ENCODE measurements around the gene N4BP3.
A peak's percentile ranks its signal among the peaks of the same experiment; 100 is the strongest.
"Not testable (repeated sequence)": the region's sequence is repeated elsewhere in the genome, so short reads cannot be mapped to it uniquely, and the experiment has no call there.

The N4BP3 gene, protein sequence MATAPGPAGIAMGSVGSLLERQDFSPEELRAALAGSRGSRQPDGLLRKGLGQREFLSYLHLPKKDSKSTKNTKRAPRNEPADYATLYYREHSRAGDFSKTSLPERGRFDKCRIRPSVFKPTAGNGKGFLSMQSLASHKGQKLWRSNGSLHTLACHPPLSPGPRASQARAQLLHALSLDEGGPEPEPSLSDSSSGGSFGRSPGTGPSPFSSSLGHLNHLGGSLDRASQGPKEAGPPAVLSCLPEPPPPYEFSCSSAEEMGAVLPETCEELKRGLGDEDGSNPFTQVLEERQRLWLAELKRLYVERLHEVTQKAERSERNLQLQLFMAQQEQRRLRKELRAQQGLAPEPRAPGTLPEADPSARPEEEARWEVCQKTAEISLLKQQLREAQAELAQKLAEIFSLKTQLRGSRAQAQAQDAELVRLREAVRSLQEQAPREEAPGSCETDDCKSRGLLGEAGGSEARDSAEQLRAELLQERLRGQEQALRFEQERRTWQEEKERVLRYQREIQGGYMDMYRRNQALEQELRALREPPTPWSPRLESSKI

DNA sequence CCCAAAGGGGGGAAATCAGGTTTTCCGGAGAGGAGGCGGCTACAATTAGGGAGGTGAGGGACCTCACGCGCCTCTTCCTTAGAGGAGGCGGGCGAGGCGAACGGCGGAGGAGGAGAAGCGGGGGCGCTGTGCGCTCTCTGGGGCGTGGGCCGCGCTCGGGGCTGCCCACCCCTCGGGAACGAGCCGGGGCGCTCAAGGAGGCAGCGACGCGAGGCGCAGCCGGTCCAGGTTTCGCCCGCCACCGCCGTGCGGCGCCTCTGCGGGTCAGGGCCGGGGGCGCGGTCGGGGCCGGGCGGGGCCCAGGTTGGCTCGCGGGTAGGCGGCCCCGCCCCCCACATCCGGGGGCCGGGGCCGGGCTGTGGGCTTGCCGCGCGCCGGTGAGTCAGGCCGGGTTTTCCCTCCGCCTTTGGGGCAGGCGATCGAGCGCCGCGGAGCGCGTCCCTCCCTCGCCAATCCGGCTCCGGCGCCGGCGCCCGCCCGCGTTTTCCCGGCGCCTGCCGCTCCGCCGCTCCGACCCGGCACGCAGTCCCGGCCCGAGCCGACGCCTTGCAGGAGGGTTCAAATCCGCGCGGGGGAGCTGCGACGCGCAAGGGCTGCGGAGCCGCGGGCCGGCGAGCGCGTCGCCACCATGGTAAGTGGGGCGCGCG lies at the start of gene N4BP3:
N4BP3 (plus strand) TSS at position 392 of the 647 bp plus-strand sequence. CDS start 6,052 bp downstream, outside the sequence.
- H3K27me3 Mint-ChIP-seq: peaks cover 4% of the 10 kb centered on the region
- H3K9me3 Mint-ChIP-seq: no peaks in the 10 kb centered on the region
- H3K27ac Mint-ChIP-seq: peak within 1 kb of the TSS; percentile 88
- no peaks in the 10 kb centered on the region for H3K36me3 Mint-ChIP-seq (ENCODE audit: low read depth)
- H3K4me3 Mint-ChIP-seq: peak within 1 kb of the TSS; percentile 94
- H3K4me1 Mint-ChIP-seq (ENCODE audit: low read depth): peaks cover 49% of the 10 kb centered on the region

DNA sequence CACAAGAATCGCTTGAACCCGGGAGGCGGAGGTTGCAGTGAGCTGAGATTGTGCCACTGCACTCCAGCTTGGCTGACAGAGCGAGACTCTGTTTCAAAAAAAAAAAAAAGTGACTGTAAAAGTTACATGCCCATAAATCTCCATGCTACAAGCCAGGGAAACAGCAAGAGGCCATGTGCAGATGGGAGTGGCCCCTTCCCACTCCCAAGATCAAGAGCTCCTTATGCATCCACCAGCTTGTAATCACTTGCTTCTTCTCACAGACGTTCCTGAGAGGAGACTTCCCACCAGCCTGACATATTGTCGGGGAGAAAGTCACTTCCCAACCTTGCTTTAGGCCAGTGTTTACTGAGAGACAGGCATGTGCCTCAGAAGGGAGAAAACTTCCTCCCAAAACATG lies 45.6 kb upstream of the N4BP3 start:
- peaks cover 14% of the 10 kb centered on the region for H3K4me1 Mint-ChIP-seq (ENCODE audit: low read depth)

DNA sequence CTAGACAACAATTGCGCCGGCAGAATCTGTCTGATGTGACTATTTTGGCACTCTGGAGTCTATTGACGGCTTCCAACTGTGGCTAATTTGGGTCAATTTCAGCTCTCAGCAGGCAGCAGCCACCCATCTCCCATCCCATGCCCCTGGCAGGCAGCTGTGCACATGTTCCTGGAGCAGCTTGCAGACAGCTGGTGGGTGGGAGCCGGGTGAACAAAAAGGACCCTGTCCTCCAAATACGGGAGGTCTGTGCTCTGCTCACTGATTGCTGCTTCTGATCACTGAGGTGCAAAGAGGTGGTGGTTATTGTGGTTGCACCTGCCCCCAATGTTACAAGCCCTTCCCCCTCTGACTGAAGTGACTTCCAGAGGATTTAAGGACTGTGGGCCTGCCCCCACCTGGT lies 45.0 kb upstream of the N4BP3 start:
- H3K9me3 Mint-ChIP-seq: no peaks in the 10 kb centered on the region
- no peak overlapping the region for H3K4me3 Mint-ChIP-seq
- no peaks in the 10 kb centered on the region for H3K27me3 Mint-ChIP-seq
- H3K27ac Mint-ChIP-seq: no peak overlapping the region
- H3K36me3 Mint-ChIP-seq (ENCODE audit: low read depth): no peaks in the 10 kb centered on the region
- H3K4me1 Mint-ChIP-seq (ENCODE audit: low read depth): peaks cover 14% of the 10 kb centered on the region

More for the DNA sequence above, 45.6 kb upstream of the N4BP3 start:
- Mint-ChIP-seq H3K27me3 (no peaks in the 10 kb centered on the region), H3K9me3 (no peaks in the 10 kb centered on the region), H3K36me3 (ENCODE audit: low read depth) (no peaks in the 10 kb centered on the region), H3K4me3 (no peak overlapping the region), H3K27ac (no peak overlapping the region)

- H3K36me3 Mint-ChIP-seq (ENCODE audit: low read depth): no peaks in the 10 kb centered on the region
- peaks cover 5% of the 10 kb centered on the region for H3K27me3 Mint-ChIP-seq
- H3K4me1 Mint-ChIP-seq (ENCODE audit: low read depth): peaks cover 14% of the 10 kb centered on the region
- H3K9me3 Mint-ChIP-seq: no peaks in the 10 kb centered on the region
- no peak overlapping the region for H3K4me3 Mint-ChIP-seq
- no peak overlapping the region for H3K27ac Mint-ChIP-seq
Observed at GRCh38 chr5:178069909-178070308, 43.4 kb upstream of the N4BP3 start.

DNA sequence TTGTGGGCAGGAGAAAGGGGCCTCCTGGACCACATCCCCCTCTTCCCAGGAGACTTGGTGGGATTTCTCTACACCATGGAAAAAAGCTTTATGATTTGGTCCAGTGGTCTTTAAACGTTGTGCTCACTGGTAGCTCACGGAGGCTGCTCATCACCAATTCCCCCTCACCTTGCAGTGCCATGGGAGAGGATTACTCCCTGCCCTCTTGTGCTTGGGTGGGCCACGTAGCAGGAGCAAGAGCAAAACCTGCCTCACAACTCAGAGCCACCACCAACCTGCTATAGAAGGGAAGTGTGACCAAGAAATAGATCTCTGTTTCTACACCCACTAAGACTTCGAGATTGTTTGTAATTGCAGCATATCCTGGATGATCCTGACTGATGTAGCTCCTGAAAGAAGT lies 42.2 kb upstream of the N4BP3 start:
- peaks cover 14% of the 10 kb centered on the region for H3K4me1 Mint-ChIP-seq (ENCODE audit: low read depth)
- H3K9me3 Mint-ChIP-seq: no peaks in the 10 kb centered on the region
- no peak overlapping the region for H3K4me3 Mint-ChIP-seq
- H3K27me3 Mint-ChIP-seq: peaks cover 6% of the 10 kb centered on the region
- H3K27ac Mint-ChIP-seq: no peak overlapping the region
- no peaks in the 10 kb centered on the region for H3K36me3 Mint-ChIP-seq (ENCODE audit: low read depth)

- Mint-ChIP-seq H3K9me3 (no peaks in the 10 kb centered on the region), H3K4me3 (no peak overlapping the region), H3K27me3 (peaks cover 6% of the 10 kb centered on the region), H3K36me3 (ENCODE audit: low read depth) (no peaks in the 10 kb centered on the region), H3K4me1 (ENCODE audit: low read depth) (peaks cover 13% of the 10 kb centered on the region), H3K27ac (no peak overlapping the region)
Observed at GRCh38 chr5:178072749-178073148, 40.6 kb upstream of the N4BP3 start.

DNA sequence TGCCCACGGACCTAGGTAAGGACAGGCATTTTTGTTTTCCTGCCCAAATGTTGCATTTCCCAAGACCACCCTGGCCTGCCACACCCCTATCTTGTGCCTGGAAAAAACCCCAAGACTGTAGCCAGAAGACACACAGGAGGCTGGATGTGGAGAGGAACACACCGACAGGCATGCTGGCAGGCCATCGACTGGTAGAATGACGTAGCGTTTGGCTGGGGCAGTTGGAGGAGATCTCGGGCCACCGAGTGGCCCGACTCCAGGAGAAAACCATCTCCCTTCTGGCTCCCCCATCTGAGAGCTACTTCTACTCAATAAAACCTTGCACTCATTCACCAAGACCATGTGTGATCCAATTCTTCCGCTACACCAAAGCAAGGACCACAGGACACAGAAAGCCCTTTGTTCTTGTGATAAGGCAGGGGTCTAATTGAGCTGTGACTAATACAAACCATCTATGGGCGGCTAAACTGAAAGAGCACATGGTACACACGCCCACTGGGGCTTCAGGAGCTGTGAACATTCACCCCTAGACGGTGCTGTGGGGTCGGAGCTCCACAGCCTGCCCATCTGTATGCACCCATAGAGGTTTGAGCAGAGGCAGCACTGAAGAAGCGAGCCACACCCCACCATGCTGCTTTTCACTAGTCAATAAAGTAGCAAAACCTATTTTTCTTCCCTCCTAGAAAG lies 38.9 kb upstream of the N4BP3 start:
- Mint-ChIP-seq H3K4me3 (no peak overlapping the region), H3K36me3 (ENCODE audit: low read depth) (no peaks in the 10 kb centered on the region), H3K27ac (peak overlapping the region; percentile 3), H3K27me3 (peaks cover 6% of the 10 kb centered on the region), H3K9me3 (no peaks in the 10 kb centered on the region), H3K4me1 (ENCODE audit: low read depth) (no peaks in the 10 kb centered on the region)

DNA sequence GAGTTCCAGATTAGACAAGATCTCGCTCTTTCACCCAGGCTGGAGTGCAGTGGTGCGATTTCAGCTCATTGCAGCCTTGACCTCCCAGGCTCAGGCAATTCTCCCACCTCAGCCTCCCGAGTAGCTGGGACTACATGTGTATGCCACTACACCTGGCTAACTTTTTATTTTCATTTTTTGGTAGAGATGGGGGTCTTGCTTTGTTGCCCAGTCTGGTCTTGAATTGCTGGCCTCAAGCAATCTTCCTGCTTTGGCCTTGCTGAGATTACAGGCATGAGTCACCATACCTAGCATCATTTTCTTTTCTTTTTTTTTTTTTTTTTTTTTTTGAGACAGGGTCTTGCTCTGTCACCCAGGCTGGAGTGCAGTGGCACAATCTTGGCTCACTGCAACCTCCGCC lies 36.4 kb upstream of the N4BP3 start:
- H3K4me1 Mint-ChIP-seq (ENCODE audit: low read depth); H3K27me3 Mint-ChIP-seq; H3K4me3 Mint-ChIP-seq; H3K36me3 Mint-ChIP-seq (ENCODE audit: low read depth); H3K9me3 Mint-ChIP-seq; H3K27ac Mint-ChIP-seq: not testable (repeated sequence)

- Mint-ChIP-seq H3K4me3 (no peak overlapping the region), H3K9me3 (no peaks in the 10 kb centered on the region), H3K27me3 (peaks cover 6% of the 10 kb centered on the region)
Observed at GRCh38 chr5:178077751-178078150, 35.6 kb upstream of the N4BP3 start.

GRCh38 chr5:178078197-178079010 lies 34.9 kb upstream of the N4BP3 start:
- Mint-ChIP-seq H3K36me3 (ENCODE audit: low read depth) (no peaks in the 10 kb centered on the region), H3K27me3 (peaks cover 9% of the 10 kb centered on the region), H3K4me1 (ENCODE audit: low read depth) (no peaks in the 10 kb centered on the region), H3K27ac (no peak overlapping the region), H3K9me3 (no peaks in the 10 kb centered on the region), H3K4me3 (no peak overlapping the region)

More at GRCh38 chr5:178077751-178078150, 35.6 kb upstream of the N4BP3 start:
- H3K4me1 Mint-ChIP-seq (ENCODE audit: low read depth): no peaks in the 10 kb centered on the region
- H3K27ac Mint-ChIP-seq: no peak overlapping the region
- no peaks in the 10 kb centered on the region for H3K36me3 Mint-ChIP-seq (ENCODE audit: low read depth)

DNA sequence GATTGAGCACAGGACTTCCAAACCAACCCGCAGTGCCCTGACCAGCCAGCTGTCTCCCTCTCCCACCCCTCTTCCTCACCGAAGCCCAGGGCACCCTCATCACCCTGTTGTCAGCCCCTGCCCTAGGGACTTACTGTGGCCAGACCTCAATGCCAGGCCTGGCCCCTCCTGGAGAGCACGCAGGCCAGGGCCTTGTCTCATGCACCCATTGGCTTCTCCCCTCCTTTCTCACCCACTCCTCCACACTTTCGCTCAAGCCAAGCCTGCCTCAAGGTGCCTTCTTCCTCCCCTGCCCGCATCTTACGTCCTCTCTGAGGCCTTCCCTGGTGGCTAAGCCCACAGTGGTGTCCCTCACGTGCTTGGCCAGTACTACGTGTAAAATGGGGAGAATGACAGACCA lies 33.3 kb upstream of the N4BP3 start:
- Mint-ChIP-seq H3K27me3 (peaks cover 5% of the 10 kb centered on the region), H3K4me3 (no peak overlapping the region), H3K4me1 (ENCODE audit: low read depth) (no peaks in the 10 kb centered on the region), H3K36me3 (ENCODE audit: low read depth) (no peaks in the 10 kb centered on the region), H3K9me3 (no peaks in the 10 kb centered on the region), H3K27ac (no peak overlapping the region)

DNA sequence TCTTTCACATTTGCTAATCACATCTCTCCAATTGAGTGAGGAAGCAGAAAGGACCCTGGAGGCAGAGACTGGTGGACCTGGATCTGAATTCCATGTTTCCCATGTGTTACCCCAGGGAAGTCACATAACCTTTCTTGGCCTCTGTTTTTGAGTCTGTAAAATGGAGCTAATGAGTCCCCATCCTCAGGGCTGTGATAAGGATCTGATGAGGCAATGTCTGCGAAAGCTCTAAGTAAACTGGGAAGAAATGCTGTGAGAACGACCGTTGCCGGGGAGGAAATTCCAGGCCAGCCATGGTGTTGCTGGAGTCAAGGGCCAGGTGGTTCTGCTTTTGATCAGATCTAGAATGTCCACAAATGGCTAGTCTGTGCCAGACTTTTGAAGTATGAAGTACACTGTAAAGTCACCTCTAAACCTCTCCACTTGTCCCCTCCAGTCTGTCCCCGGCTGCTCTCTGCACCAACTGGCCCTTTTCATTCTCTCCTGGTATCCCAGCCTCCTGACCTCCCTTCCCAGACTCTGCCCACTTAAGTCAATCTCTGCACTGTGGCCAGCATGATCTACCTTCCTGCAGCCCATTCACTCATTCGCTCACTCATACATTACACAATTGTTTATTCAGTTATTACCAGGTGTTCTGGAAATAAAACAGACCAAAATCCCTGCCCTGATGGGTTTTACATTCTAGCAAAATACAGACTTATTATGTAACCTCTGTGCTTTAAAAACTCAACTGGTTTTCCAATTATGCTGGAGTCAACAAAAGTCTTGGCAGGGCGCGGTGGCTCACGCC lies 32.5 kb upstream of the N4BP3 start:
- Mint-ChIP-seq H3K9me3 (no peaks in the 10 kb centered on the region), H3K4me3 (no peak overlapping the region), H3K27ac (no peak overlapping the region), H3K27me3 (peaks cover 5% of the 10 kb centered on the region), H3K4me1 (ENCODE audit: low read depth) (no peaks in the 10 kb centered on the region), H3K36me3 (ENCODE audit: low read depth) (no peaks in the 10 kb centered on the region)

DNA sequence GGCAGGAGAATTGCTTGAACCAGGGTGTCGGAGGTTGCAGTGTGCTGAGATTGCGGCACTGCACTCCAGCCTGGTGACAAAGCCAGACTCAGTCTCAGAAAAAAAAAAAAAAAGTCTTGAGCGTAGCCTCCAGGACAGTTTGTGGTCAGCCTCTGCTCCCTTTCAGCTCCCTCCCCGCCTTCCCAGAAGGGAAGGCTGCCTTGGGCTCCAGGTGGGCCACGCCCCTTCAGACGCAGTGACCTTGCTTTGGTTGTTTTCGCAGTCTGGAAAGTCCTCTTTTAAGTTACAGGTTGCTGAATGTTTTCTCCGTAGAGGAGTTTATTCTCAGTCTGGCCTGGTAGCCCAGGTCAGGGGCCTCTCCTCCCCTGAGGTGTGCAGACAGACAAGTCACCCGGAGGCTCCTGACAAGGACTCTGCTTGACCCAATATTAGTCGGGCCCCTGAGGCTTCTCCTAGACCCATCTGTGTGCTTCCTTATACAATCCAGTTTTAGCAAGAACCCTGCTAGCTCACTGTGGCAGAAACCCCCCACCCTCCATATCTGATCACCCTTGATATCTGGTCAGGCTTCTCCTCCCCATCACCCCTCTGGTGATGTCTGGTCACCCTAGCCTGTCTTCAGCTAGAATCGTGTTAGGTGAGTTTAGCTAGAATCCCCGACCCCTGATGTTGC lies 31.6 kb upstream of the N4BP3 start:
- Mint-ChIP-seq H3K36me3 (ENCODE audit: low read depth) (no peaks in the 10 kb centered on the region), H3K4me1 (ENCODE audit: low read depth) (no peaks in the 10 kb centered on the region), H3K27ac (no peak overlapping the region), H3K9me3 (no peaks in the 10 kb centered on the region), H3K27me3 (peaks cover 5% of the 10 kb centered on the region), H3K4me3 (no peak overlapping the region)
